GM12874 (cell line): ENCODE results near the gene ARHGEF10L.

ENCODE experiments used
- CTCF ChIP-seq: IDR thresholded peaks from 2 replicates; pipeline ENCODE4 v1.5.1; 2011; ENCODE audit warnings: low read depth, mild to moderate bottlenecking, control low read depth, low read length, moderate library complexity; ENCODE audit not compliant: insufficient read depth

The ARHGEF10L gene

GRCh38 chr1:17539477-17540254 is at the start of gene ARHGEF10L:
Gene ARHGEF10L (plus strand): TSS chr1:17539698. CDS start chr1:17580596, 40,898 bp downstream.
- TF ChIP-seq CTCF, result no peak

DNA sequence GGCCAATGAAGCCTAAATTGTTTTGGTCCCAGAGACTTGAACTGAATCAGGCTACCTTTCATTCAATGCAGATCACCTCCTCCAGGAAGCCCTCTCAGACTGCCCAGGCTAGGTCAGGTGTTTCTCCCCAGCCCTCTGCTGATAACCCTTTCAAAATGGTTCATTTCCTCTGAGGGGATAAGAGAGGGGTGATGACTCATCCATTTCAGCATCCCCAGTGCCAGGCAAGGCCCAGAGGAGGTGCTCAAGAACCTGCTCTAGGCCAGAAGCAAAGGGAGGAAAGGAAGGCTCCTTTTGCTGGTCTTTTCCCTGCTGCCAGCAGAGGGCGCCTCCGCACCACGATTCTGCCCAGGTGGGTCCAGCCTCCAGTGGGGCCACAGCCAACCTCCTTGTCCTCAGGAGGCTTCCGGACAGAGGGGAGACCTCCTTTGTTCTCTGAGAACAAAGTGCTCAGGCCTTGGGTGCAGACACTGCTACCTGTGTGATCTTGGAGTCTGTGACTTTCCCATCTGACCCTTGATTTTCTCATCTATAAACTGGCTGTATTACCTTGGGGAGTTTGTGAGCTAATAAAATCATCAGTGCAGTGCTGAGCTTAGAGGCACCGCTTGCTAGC is 45.3 kb upstream of the ARHGEF10L start:
- TF ChIP-seq CTCF, result peak; percentile 95

- TF ChIP-seq CTCF, result no peak
Observed at GRCh38 chr1:17496419-17496818, 43.1 kb upstream of the ARHGEF10L start.

DNA sequence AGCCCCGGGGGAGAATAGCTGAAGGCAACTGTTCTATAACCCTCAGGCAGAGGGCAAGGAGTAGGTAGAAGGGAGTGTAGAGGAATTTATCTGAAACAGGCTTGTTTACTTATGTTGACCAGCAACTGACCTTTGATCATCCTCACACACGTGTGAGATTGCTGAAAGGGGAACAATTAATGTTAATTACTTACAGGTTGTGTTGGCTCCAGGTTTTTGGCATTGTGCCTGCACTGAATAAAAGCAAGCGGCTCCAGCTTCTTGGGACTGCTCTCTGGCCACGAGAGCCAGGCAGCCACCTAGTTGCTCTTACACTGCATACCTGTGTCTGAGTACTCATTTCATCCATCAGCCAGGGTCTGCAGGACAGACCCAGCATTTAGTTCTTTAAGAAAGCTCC is 41.3 kb upstream of the ARHGEF10L start:
- no peak for TF ChIP-seq CTCF

DNA sequence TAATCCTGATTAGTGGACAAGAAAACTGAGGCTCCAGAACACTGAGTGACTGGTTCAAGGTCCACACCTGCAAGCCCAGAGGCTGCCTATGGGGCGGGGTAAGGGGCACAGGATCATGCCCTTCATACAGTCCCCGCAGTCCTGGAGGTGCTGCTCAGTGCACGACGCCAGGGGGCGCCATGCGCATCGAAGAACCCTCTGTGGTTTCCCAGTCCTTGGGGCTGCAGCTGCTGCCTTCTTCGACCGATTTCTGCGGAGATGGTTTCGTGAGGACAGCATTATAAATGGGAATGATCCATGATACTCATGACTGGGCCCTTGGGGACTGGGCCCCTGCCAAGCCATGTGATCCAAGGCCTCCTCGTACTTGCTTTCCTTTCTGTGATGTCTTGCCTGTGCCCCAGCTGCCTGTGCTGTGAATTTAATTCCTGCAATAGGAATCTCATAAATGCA is 37.1 kb upstream of the ARHGEF10L start:
- peak; percentile 92 for TF ChIP-seq CTCF

DNA sequence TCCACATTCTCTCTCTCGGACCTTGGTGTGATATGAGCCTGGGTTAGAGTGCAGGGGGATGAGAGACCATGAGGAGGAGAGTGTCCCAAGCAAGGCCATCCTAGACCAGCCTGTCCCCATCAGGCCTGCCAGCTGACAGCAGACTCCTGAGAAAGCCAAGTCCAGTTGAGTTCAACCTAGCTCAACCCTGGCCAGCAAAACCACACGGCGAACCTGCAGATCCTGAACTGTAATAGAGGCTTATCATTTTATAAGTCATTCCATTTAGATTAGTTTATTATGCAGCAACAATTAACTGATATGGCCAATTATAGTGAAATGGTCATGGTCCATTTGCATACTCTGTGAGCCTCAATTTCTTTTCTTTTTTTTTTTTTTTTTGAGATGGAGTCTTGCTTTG is 36.4 kb upstream of the ARHGEF10L start:
- TF ChIP-seq CTCF, result no peak

DNA sequence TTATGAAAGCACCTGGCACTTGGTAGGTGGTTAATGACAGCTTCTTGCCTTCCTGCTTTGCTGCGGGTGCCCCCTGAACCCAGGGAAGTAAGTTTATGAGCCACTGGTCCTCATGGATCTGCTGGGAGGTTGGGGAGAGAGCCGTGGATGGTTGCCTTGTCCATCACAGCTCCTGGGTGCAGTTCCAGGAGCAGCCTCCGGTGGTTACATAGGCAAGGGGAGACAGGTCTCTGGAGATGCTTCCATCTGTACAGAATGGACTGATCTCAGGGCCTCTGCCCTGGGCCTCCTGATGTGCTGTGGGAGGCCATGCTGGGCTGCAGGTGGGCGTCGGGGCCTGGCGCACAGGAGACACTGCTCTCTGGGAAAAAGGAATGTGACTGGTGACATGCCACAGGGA is 31.6 kb upstream of the ARHGEF10L start:
- TF ChIP-seq CTCF, result peak; percentile 19; the same call in 1 of the 2 replicates
